Upper lobe of left lung (tissue), 4 donors: ENCODE measurements around the gene SPRING1.

ENCODE experiments used
- CTCF ChIP-seq, 6 experiments: fragments of 450-650 bp in 4 of 6; fragments of 200-600 bp in 2 of 6; sonication (generic) in 2 of 6; IDR thresholded peaks; one replicate each; pipeline ENCODE4 v1.5.1; 2016 to 2019; ENCODE audit warnings: antibody characterized with exemption in 6 of 6
- EP300 ChIP-seq, 4 donors: sonication (generic); formaldehyde crosslinking; IDR thresholded peaks; one replicate each; pipeline ENCODE4 v1.5.1; 2017; ENCODE audit warnings: antibody characterized with exemption in 4 of 4, control low read depth in 2 of 4
- POLR2A ChIP-seq, 4 donors: fragments of 450-650 bp; IDR thresholded peaks; one replicate each; pipeline ENCODE4 v1.5.1; 2016 to 2017; ENCODE audit warnings: antibody characterized with exemption in 4 of 4, mild to moderate bottlenecking in 2 of 4
- POLR2AphosphoS5 ChIP-seq, 2 donors: sonication (generic); formaldehyde crosslinking; IDR thresholded peaks; one replicate each; pipeline ENCODE4 v1.5.1; 2017; ENCODE audit warnings: antibody characterized with exemption in 2 of 2

GRCh38 chr12:116718655-116719454 lies 19.0 kb downstream of the SPRING1 start:
- TF ChIP-seq CTCF (IDR thresholded peaks at IDR 0.05): no peak
- TF ChIP-seq POLR2A (IDR thresholded peaks at IDR 0.05): no peak
- no peak for TF ChIP-seq EP300 (IDR thresholded peaks at IDR 0.05)
- no peak for TF ChIP-seq POLR2AphosphoS5 (IDR thresholded peaks at IDR 0.05)
